ENCODE measurements around the gene FASN.

The FASN gene

DNA sequence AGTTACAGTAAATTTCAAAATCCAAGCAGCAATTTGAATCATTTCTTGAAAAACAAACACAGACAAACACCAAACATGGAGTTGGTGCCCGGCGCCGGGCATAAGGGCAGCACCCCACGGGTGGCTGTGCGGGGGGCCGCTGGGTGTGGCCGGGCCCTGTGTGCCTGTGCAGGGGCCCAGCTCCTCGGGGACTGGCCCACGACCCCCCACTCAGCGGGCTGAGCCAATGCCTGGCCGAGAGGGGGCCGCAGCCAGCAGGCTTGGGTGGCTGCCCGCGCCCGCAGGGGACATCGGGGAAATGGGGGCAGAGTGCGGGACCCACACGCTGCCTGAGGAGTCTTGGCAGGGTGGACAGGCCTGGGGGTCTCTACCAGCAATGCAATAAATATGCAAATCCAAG is 19.6 kb downstream of the FASN start:
- WGBS, result 97% methylated on average over 17 of the region's 18 CpGs
- no peaks in the 10 kb centered on the region for H3K27me3 ChIP-seq (ENCODE audit: control insufficient read depth in 1 of 2, insufficient read depth in 1 of 2, low read length in 2 of 2)

GRCh38 chr17:82077617-82078358 is 20.2 kb downstream of the FASN start:
- Histone ChIP-seq H3K4ac (ENCODE audit: low read depth in 1 of 2, low read length in 2 of 2) (no peak overlapping the region), H2AFZ (ENCODE audit: low read depth, low read length) (no peak overlapping the region), H2BK5ac (ENCODE audit: low read depth, low read length, poor library complexity, severe bottlenecking) (no peak overlapping the region), H3K4me3 (ENCODE audit: insufficient read depth in 1 of 2, low read depth in 1 of 2, low read length in 2 of 2) (no peak overlapping the region), H2AK5ac (ENCODE audit: low read length, severe bottlenecking) (no peak overlapping the region), H3K9me3 (ENCODE audit: control insufficient read depth, low read length) (no peaks in the 10 kb centered on the region), H2BK120ac (ENCODE audit: low read depth, low read length) (no peak overlapping the region), H4K8ac (ENCODE audit: low read length) (peak overlapping the region; percentile 84), H3K23ac (ENCODE audit: low read length in 2 of 2) (no peak overlapping the region), H3K27ac (ENCODE audit: low read length, poor library complexity, severe bottlenecking) (no peak overlapping the region), H3K9ac (ENCODE audit: low read length) (no peak overlapping the region), H3K79me1 (replicated peaks; ENCODE audit: low read length, poor library complexity, severe bottlenecking) (peaks cover 19% of the 10 kb centered on the region), H4K91ac (ENCODE audit: low read length) (peak overlapping the region; percentile 40), H2BK12ac (ENCODE audit: low read length in 2 of 2) (no peak overlapping the region), H3K18ac (ENCODE audit: low read depth in 1 of 2, low read length in 2 of 2) (no peak overlapping the region), H3K14ac (ENCODE audit: low read length in 2 of 2) (no peak overlapping the region), H3K27me3 (ENCODE audit: control insufficient read depth in 1 of 2, insufficient read depth in 1 of 2, low read length in 2 of 2) (no peaks in the 10 kb centered on the region), H3K4me2 (ENCODE audit: low read length, poor library complexity, severe bottlenecking) (no peak overlapping the region), H2BK15ac (ENCODE audit: low read depth, poor library complexity, severe bottlenecking) (peak overlapping the region; percentile 41), H3K36me3 (ENCODE audit: control insufficient read depth in 1 of 2, insufficient read depth in 2 of 2, low read depth in 1 of 2, low read length in 2 of 2) (peaks cover 45 to 63% of the 10 kb centered on the region in 2 experiments), H3K4me1 (ENCODE audit: control insufficient read depth, insufficient read depth, low read depth, low read length) (peaks cover 3% of the 10 kb centered on the region)
- DNase-seq, result no peak
- WGBS, result 88% methylated on average over 28 of the region's 28 CpGs

More for the DNA sequence above, 19.6 kb downstream of the FASN start:
- Histone ChIP-seq H3K27ac (ENCODE audit: low read length, poor library complexity, severe bottlenecking) (no peak overlapping the region), H3K14ac (ENCODE audit: low read length in 2 of 2) (no peak overlapping the region), H3K36me3 (ENCODE audit: control insufficient read depth in 1 of 2, insufficient read depth in 2 of 2, low read depth in 1 of 2, low read length in 2 of 2) (peaks cover 51 to 69% of the 10 kb centered on the region in 2 experiments), H2AK5ac (ENCODE audit: low read length, severe bottlenecking) (no peak overlapping the region), H4K91ac (ENCODE audit: low read length) (no peak overlapping the region), H2BK15ac (ENCODE audit: low read depth, poor library complexity, severe bottlenecking) (no peak overlapping the region), H2BK12ac (ENCODE audit: low read length in 2 of 2) (no peak overlapping the region), H2BK5ac (ENCODE audit: low read depth, low read length, poor library complexity, severe bottlenecking) (no peak overlapping the region), H2BK120ac (ENCODE audit: low read depth, low read length) (no peak overlapping the region), H2AFZ (ENCODE audit: low read depth, low read length) (no peak overlapping the region), H3K23ac (ENCODE audit: low read length in 2 of 2) (no peak overlapping the region), H3K9ac (ENCODE audit: low read length) (no peak overlapping the region), H3K4me2 (ENCODE audit: low read length, poor library complexity, severe bottlenecking) (no peak overlapping the region), H4K8ac (ENCODE audit: low read length) (no peak overlapping the region), H3K9me3 (ENCODE audit: control insufficient read depth, low read length) (no peaks in the 10 kb centered on the region), H3K4me1 (ENCODE audit: control insufficient read depth, insufficient read depth, low read depth, low read length) (peaks cover 3% of the 10 kb centered on the region), H3K4me3 (ENCODE audit: insufficient read depth in 1 of 2, low read depth in 1 of 2, low read length in 2 of 2) (no peak overlapping the region), H3K4ac (ENCODE audit: low read depth in 1 of 2, low read length in 2 of 2) (no peak overlapping the region), H3K18ac (ENCODE audit: low read depth in 1 of 2, low read length in 2 of 2) (no peak overlapping the region), H3K79me1 (replicated peaks; ENCODE audit: low read length, poor library complexity, severe bottlenecking) (peaks cover 25% of the 10 kb centered on the region)
- no peak for DNase-seq

DNA sequence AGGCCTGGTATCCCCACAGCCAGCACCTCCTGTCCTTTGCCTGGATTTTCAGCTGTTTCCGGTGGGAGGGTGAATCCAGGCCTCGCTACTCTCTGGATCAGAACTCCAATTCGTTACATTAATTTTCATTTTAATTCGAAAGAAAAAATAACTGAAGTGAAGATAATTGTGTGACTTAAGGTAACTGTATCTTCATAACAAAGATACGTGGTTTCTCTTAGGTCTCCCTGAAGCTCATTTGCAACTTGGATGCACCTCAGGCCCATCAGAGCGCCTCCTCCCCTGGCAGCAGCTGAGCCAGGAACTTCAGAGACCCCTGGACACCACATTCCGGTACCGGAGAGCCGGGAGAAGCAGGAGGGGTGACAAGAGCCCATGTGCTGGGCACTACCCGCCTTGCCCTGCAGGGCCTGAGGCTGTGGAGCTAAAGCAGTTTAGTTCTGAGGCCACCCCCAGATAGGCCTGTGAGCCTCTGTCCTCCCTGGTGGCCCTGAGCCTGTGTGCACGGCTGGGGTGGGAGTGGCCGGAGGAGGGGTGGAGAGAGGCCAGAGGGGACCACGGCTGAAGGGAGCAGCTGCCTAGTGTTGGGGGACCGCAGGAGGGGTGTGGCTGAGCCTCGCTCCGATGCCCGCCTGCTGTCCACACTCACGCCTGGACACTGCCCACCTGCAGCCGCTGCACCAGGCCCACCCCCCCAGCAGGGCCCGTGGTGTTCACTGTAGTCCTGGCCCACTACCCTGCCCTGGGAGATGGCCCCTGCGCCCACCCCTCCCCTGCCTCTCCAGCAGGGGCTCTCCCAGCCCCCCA is 21.0 kb downstream of the FASN start:
- H4K8ac ChIP-seq (ENCODE audit: low read length), result no peak overlapping the region
- no peak overlapping the region for H2BK5ac ChIP-seq (ENCODE audit: low read depth, low read length, poor library complexity, severe bottlenecking)
- H3K14ac ChIP-seq (ENCODE audit: low read length in 2 of 2), result no peak overlapping the region
- H2BK12ac ChIP-seq (ENCODE audit: low read length in 2 of 2), result no peak overlapping the region
- H3K36me3 ChIP-seq (ENCODE audit: control insufficient read depth in 1 of 2, insufficient read depth in 2 of 2, low read depth in 1 of 2, low read length in 2 of 2), result peaks cover 37 to 55% of the 10 kb centered on the region in 2 experiments
- H3K79me1 ChIP-seq (replicated peaks; ENCODE audit: low read length, poor library complexity, severe bottlenecking), result peaks cover 12% of the 10 kb centered on the region
- H2BK120ac ChIP-seq (ENCODE audit: low read depth, low read length), result no peak overlapping the region
- H3K4me1 ChIP-seq (ENCODE audit: control insufficient read depth, insufficient read depth, low read depth, low read length), result peaks cover 3% of the 10 kb centered on the region
- H3K27me3 ChIP-seq (ENCODE audit: control insufficient read depth in 1 of 2, insufficient read depth in 1 of 2, low read length in 2 of 2), result no peaks in the 10 kb centered on the region
- H3K9me3 ChIP-seq (ENCODE audit: control insufficient read depth, low read length), result no peaks in the 10 kb centered on the region
- H3K9ac ChIP-seq (ENCODE audit: low read length), result no peak overlapping the region
- no peak for DNase-seq
- H3K18ac ChIP-seq (ENCODE audit: low read depth in 1 of 2, low read length in 2 of 2), result no peak overlapping the region
- H2AFZ ChIP-seq (ENCODE audit: low read depth, low read length), result no peak overlapping the region
- H3K4me3 ChIP-seq (ENCODE audit: insufficient read depth in 1 of 2, low read depth in 1 of 2, low read length in 2 of 2), result no peak overlapping the region
- H2AK5ac ChIP-seq (ENCODE audit: low read length, severe bottlenecking), result no peak overlapping the region
- no peak overlapping the region for H3K4me2 ChIP-seq (ENCODE audit: low read length, poor library complexity, severe bottlenecking)
- 88% methylated on average over 21 of the region's 21 CpGs for WGBS
- no peak overlapping the region for H3K4ac ChIP-seq (ENCODE audit: low read depth in 1 of 2, low read length in 2 of 2)
- H2BK15ac ChIP-seq (ENCODE audit: low read depth, poor library complexity, severe bottlenecking), result no peak overlapping the region
- H4K91ac ChIP-seq (ENCODE audit: low read length), result no peak overlapping the region
- no peak overlapping the region for H3K27ac ChIP-seq (ENCODE audit: low read length, poor library complexity, severe bottlenecking)
- H3K23ac ChIP-seq (ENCODE audit: low read length in 2 of 2), result no peak overlapping the region

DNA sequence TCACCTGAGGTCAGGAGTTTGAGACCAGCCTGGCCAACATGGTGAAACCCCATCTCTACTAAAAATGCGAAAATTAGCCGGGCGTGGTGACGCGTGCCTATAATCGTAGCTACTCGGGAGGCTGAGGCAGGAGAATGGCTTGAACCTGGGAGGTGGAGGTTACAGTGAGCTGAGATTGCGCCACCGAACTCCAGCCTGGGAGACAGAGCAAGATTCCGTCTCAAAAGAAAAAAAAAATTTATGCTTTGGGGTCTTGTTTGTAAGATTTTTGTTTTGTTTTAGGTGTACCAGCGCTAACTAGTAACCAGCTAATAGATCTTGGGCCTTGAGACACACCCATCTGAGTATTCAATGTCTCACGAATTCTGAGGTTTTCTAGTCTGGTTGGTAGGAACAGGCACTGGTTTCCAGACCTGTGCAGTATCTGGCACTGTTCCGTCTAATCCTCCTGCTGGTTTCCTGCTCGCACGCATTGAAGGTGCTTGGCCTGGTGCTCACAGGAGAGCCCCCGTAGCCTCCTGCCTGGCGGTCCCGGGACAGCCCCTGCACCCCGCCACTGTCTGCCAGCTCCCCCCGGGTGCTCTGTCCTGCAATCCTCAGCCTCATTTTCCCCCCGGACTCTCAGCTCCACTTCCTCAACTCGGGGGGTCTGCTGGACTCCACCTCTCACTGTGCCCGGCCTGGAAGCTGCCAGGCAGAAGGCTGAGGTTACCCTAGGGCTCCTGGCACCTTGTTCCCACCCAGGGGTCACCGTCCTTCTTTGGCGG is 21.8 kb downstream of the FASN start:
- no peak overlapping the region for H4K91ac ChIP-seq (ENCODE audit: low read length)
- H2AFZ ChIP-seq (ENCODE audit: low read depth, low read length), result no peak overlapping the region
- H4K8ac ChIP-seq (ENCODE audit: low read length), result peak overlapping the region; percentile 7
- H3K4me2 ChIP-seq (ENCODE audit: low read length, poor library complexity, severe bottlenecking), result no peak overlapping the region
- H3K9ac ChIP-seq (ENCODE audit: low read length), result no peak overlapping the region
- H3K14ac ChIP-seq (ENCODE audit: low read length in 2 of 2), result no peak overlapping the region
- DNase-seq, result no peak
- no peak overlapping the region for H3K23ac ChIP-seq (ENCODE audit: low read length in 2 of 2)
- peaks cover 10% of the 10 kb centered on the region for H3K79me1 ChIP-seq (replicated peaks; ENCODE audit: low read length, poor library complexity, severe bottlenecking)
- H3K4me3 ChIP-seq (ENCODE audit: insufficient read depth in 1 of 2, low read depth in 1 of 2, low read length in 2 of 2), result no peak overlapping the region
- H2BK120ac ChIP-seq (ENCODE audit: low read depth, low read length), result no peak overlapping the region
- no peak overlapping the region for H3K27ac ChIP-seq (ENCODE audit: low read length, poor library complexity, severe bottlenecking)
- no peak overlapping the region for H2BK5ac ChIP-seq (ENCODE audit: low read depth, low read length, poor library complexity, severe bottlenecking)
- H2BK12ac ChIP-seq (ENCODE audit: low read length in 2 of 2), result no peak overlapping the region
- no peaks in the 10 kb centered on the region for H3K27me3 ChIP-seq (ENCODE audit: control insufficient read depth in 1 of 2, insufficient read depth in 1 of 2, low read length in 2 of 2)
- H2AK5ac ChIP-seq (ENCODE audit: low read length, severe bottlenecking), result no peak overlapping the region
- H2BK15ac ChIP-seq (ENCODE audit: low read depth, poor library complexity, severe bottlenecking), result no peak overlapping the region
- H3K9me3 ChIP-seq (ENCODE audit: control insufficient read depth, low read length), result no peaks in the 10 kb centered on the region
- peaks cover 31 to 47% of the 10 kb centered on the region in 2 experiments for H3K36me3 ChIP-seq (ENCODE audit: control insufficient read depth in 1 of 2, insufficient read depth in 2 of 2, low read depth in 1 of 2, low read length in 2 of 2)
- no peak overlapping the region for H3K4ac ChIP-seq (ENCODE audit: low read depth in 1 of 2, low read length in 2 of 2)
- peaks cover 3% of the 10 kb centered on the region for H3K4me1 ChIP-seq (ENCODE audit: control insufficient read depth, insufficient read depth, low read depth, low read length)
- 89% methylated on average over 25 of the region's 25 CpGs for WGBS
- no peak overlapping the region for H3K18ac ChIP-seq (ENCODE audit: low read depth in 1 of 2, low read length in 2 of 2)

All from mesenchymal stem cell (in vitro differentiated cells and primary cell).